NCI-H128 (cell line): ENCODE data around the gene TMOD3.

ENCODE experiments used
- DNase-seq: peaks from one replicate; lab custom pipeline; 2025; ENCODE audit not compliant: unreplicated experiment; lab: John Stamatoyannopoulos, UW

TMOD3 gene

GRCh38 chr15:51825698-51826097, 3.8 kb upstream of the TMOD3 start:
- DNase-seq, result no peak

- DNase-seq, result no peak
Measured at GRCh38 chr15:51828621-51829375, 655 bp upstream of the TMOD3 start.

GRCh38 chr15:51830276-51830806, 888 bp downstream of the TMOD3 start:
- DNase-seq, result no peak

GRCh38 chr15:51833772-51834171, 4.3 kb downstream of the TMOD3 start:
- no peak for DNase-seq

GRCh38 chr15:51837792-51838251, 8.4 kb downstream of the TMOD3 start:
- no peak for DNase-seq

GRCh38 chr15:51838270-51838669, 8.8 kb downstream of the TMOD3 start:
- DNase-seq, result no peak

GRCh38 chr15:51840692-51841091, 11.2 kb downstream of the TMOD3 start:
- no peak for DNase-seq

GRCh38 chr15:51841406-51842040, 12.1 kb downstream of the TMOD3 start:
- DNase-seq, result no peak

GRCh38 chr15:51842265-51842664, 12.8 kb downstream of the TMOD3 start:
- DNase-seq, result no peak

GRCh38 chr15:51842852-51843737, 13.6 kb downstream of the TMOD3 start:
- DNase-seq, result no peak

GRCh38 chr15:51844747-51845426, 15.4 kb downstream of the TMOD3 start:
- DNase-seq, result no peak

GRCh38 chr15:51846066-51846462, 16.6 kb downstream of the TMOD3 start:
- DNase-seq, result no peak

GRCh38 chr15:51846463-51847230, 17.2 kb downstream of the TMOD3 start:
- DNase-seq, result no peak

GRCh38 chr15:51848811-51849210, 19.4 kb downstream of the TMOD3 start:
- DNase-seq, result no peak

GRCh38 chr15:51849860-51850259, 20.4 kb downstream of the TMOD3 start:
- no peak for DNase-seq

- no peak for DNase-seq
Measured at GRCh38 chr15:51853998-51854397, 24.5 kb downstream of the TMOD3 start.

GRCh38 chr15:51855612-51856011, 26.2 kb downstream of the TMOD3 start:
- DNase-seq, result no peak

- no peak for DNase-seq
Measured at GRCh38 chr15:51856714-51857380, 27.4 kb downstream of the TMOD3 start.

- no peak for DNase-seq
Measured at GRCh38 chr15:51861557-51862359, 32.3 kb downstream of the TMOD3 start.
